Measurements from ENCODE around the gene VTI1A. TPM values are rescaled to one million over a fixed set of nuclear protein-coding genes. Genes with fewer than 3 reads are reported as not detected.

Gene VTI1A
- total and polyA plus RNA-seq, 2 of the 13 experiments (the other 11 are each of a cell fraction or from before 2014, with no cell fraction given) = 11.7 to 32.7 TPM

- peak; percentile 81 for TF ChIP-seq NCOR1 (IDR thresholded peaks at IDR 0.05; ENCODE audit: borderline replicate concordance, low read length)
- TF ChIP-seq SMC3 (IDR thresholded peaks at IDR 0.05; ENCODE audit: low read length) = peak; percentile 42
- no peak for TF ChIP-seq ZNF782 (CRISPR knock-in tag; IDR thresholded peaks at IDR 0.05; ENCODE audit: borderline replicate concordance)
- no peak for TF ChIP-seq CAMTA2 (CRISPR knock-in tag; IDR thresholded peaks at IDR 0.05; ENCODE audit: borderline replicate concordance)
- no peak for TF ChIP-seq ZNF333 (CRISPR knock-in tag; IDR thresholded peaks at IDR 0.05; ENCODE audit: borderline replicate concordance)
- TF ChIP-seq HNF4A (CRISPR knock-in tag; IDR thresholded peaks at IDR 0.05) = peak; percentile 72
- TF ChIP-seq RARG (CRISPR knock-in tag; IDR thresholded peaks at IDR 0.05; ENCODE audit: low read depth) = no peak
- peak; percentile 32; the same call in 1 of the 2 replicates for TF ChIP-seq NFYB (CRISPR knock-in tag; IDR thresholded peaks at IDR 0.05)
- no peak for TF ChIP-seq PAWR (CRISPR knock-in tag; IDR thresholded peaks at IDR 0.05; ENCODE audit: borderline replicate concordance)
- TF ChIP-seq ZMYM4 (CRISPR knock-in tag; IDR thresholded peaks at IDR 0.05) = peak; percentile 94
- TF ChIP-seq HDAC6 (IDR thresholded peaks at IDR 0.05; ENCODE audit: low read depth, low read length) = no peak
- no peak for TF ChIP-seq ZC3H4 (CRISPR knock-in tag; IDR thresholded peaks at IDR 0.05; ENCODE audit: borderline replicate concordance)
- TF ChIP-seq SOX13 (IDR thresholded peaks at IDR 0.05) = peak; percentile 88; the same call in 1 of the 2 replicates
- peak in 1 of 2 experiments; percentile 97; a peak in 2 of 4 replicates for TF ChIP-seq SOX13 (CRISPR knock-in tag; conservative IDR thresholded peaks at IDR 0.05 in 1 of 2, IDR thresholded peaks at IDR 0.05 in 1 of 2)
- peak; percentile 88 for TF ChIP-seq KAT8 (CRISPR knock-in tag; IDR thresholded peaks at IDR 0.05)
- TF ChIP-seq TP53 (CRISPR knock-in tag; conservative IDR thresholded peaks at IDR 0.05) = no peak
- TF ChIP-seq ZKSCAN8 (CRISPR knock-in tag; IDR thresholded peaks at IDR 0.05; ENCODE audit: borderline replicate concordance) = peak; percentile 92; the same call in 1 of the 2 replicates
- TF ChIP-seq ZNF337 (CRISPR knock-in tag; IDR thresholded peaks at IDR 0.05; ENCODE audit: borderline replicate concordance, low read depth) = no peak
- TF ChIP-seq ZNF672 (CRISPR knock-in tag; IDR thresholded peaks at IDR 0.05) = no peak
- no peak for TF ChIP-seq ZNF564 (CRISPR knock-in tag; IDR thresholded peaks at IDR 0.05)
- peak; percentile 37; the same call in 1 of the 2 replicates for TF ChIP-seq ZNF414 (CRISPR knock-in tag; IDR thresholded peaks at IDR 0.05)
- TF ChIP-seq HDAC1 (CRISPR knock-in tag; IDR thresholded peaks at IDR 0.05) = peak; percentile 75
- peak; percentile 90 to 97 for TF ChIP-seq MAFK (conservative IDR thresholded peaks at IDR 0.05 in 1 of 2, IDR thresholded peaks at IDR 0.05 in 1 of 2; ENCODE audit: low read length in 2 of 2)
- TF ChIP-seq SOX6 (IDR thresholded peaks at IDR 0.05) = no peak
- TF ChIP-seq SOX6 (CRISPR knock-in tag; IDR thresholded peaks at IDR 0.05) = peak; percentile 99
- no peak for TF ChIP-seq ZNF629 (CRISPR knock-in tag; conservative IDR thresholded peaks at IDR 0.05)
- TF ChIP-seq ZFYVE20 (CRISPR knock-in tag; IDR thresholded peaks at IDR 0.05; ENCODE audit: borderline replicate concordance, low read depth) = no peak
- TF ChIP-seq POLR2G (IDR thresholded peaks at IDR 0.05; ENCODE audit: low read depth, low read length) = no peak
- TF ChIP-seq, protein P1, sequence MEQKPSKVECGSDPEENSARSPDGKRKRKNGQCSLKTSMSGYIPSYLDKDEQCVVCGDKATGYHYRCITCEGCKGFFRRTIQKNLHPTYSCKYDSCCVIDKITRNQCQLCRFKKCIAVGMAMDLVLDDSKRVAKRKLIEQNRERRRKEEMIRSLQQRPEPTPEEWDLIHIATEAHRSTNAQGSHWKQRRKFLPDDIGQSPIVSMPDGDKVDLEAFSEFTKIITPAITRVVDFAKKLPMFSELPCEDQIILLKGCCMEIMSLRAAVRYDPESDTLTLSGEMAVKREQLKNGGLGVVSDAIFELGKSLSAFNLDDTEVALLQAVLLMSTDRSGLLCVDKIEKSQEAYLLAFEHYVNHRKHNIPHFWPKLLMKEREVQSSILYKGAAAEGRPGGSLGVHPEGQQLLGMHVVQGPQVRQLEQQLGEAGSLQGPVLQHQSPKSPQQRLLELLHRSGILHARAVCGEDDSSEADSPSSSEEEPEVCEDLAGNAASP (CRISPR knock-in tag; IDR thresholded peaks at IDR 0.05; ENCODE audit: borderline replicate concordance) = peak; percentile 77; the same call in 1 of the 2 replicates
- TF ChIP-seq ISX (CRISPR knock-in tag; conservative IDR thresholded peaks at IDR 0.05) = no peak
- no peak for TF ChIP-seq ETV6 (CRISPR knock-in tag; conservative IDR thresholded peaks at IDR 0.05)
Measured at GRCh38 chr10:112631501-112632400, 184.7 kb downstream of the VTI1A start (continued).

Data from HepG2 (cell line).